T-cell (primary cell): ENCODE results near the gene MTRF1L. TPM values are rescaled to one million over a fixed set of nuclear protein-coding genes. Genes with fewer than 3 reads are reported as not detected.
"Not testable (repeated sequence)": the region's sequence is repeated elsewhere in the genome, so short reads cannot be mapped to it uniquely, and the experiment has no call there.

ENCODE experiments used
- ATAC-seq, 4 experiments: fragments of 200-7000 bp in 3 of 4; fragments of 150-1000 bp in 1 of 4; cut with Tn5 transposase; replicated peaks in 1 of 4; 1 replicate in 3 of 4; 2 replicates in 1 of 4; pipeline ENCODE4 v1.10.0; 2021; ENCODE audit warnings: moderate library complexity in 3 of 4, mild to moderate bottlenecking in 2 of 4, moderate number of reproducible peaks in 1 of 4
- CTCF ChIA-PET, 2 donors: fragments of 300-600 bp; sonication (Branson Sonifier 250); formaldehyde crosslinking; loops; one replicate each; lab custom pipeline; 2022; ENCODE audit warnings: antibody characterized with exemption in 2 of 2; lab: Charles Lee
- POLR2A ChIA-PET, 2 donors: fragments of 300-600 bp; sonication (Branson Sonifier 250); formaldehyde crosslinking; loops; one replicate each; lab custom pipeline; 2022; ENCODE audit warnings: antibody characterized with exemption in 2 of 2; lab: Charles Lee
- DNase-seq, 35 experiments: peaks; one replicate each; pipeline versions ENCODE4 v3.0.0 to v3.0.0-alpha.2; 2013 to 2023
- H3K27ac ChIP-seq: one replicate; pipeline ENCODE4 v1.5.1; 2013; ENCODE audit warnings: low read length
- H3K27me3 ChIP-seq, 2 experiments: replicated peaks in 1 of 2; 1 replicate in 1 of 2; 2 replicates in 1 of 2; pipeline versions ENCODE4 v1.6.1 to v1.7.0; 2013; ENCODE audit warnings: low read length in 1 of 2, mixed read lengths in 1 of 2; ENCODE audit not compliant: control insufficient read depth in 2 of 2, insufficient read depth in 2 of 2; ENCODE audit errors: extremely low read depth in 1 of 2
- H3K36me3 ChIP-seq, 2 donors: 1 replicate in 1 of 2; 2 replicates in 1 of 2; pipeline versions ENCODE4 v1.6.1 to v1.7.0; 2013; ENCODE audit warnings: low read length in 1 of 2; ENCODE audit not compliant: control insufficient read depth in 2 of 2, insufficient read depth in 1 of 2; ENCODE audit errors: extremely low read depth in 1 of 2
- H3K4me1 ChIP-seq, 2 experiments: 1 replicate in 1 of 2; 2 replicates in 1 of 2; pipeline versions ENCODE4 v1.6.1 to v1.7.0; 2013; ENCODE audit warnings: low read length in 2 of 2, mixed read lengths in 1 of 2; ENCODE audit not compliant: insufficient read depth in 2 of 2, control insufficient read depth in 1 of 2; ENCODE audit errors: extremely low read depth in 1 of 2
- H3K4me3 ChIP-seq, 2 donors: 1 replicate in 1 of 2; 2 replicates in 1 of 2; pipeline versions ENCODE4 v1.5.1 to v1.7.0; 2013; ENCODE audit warnings: mild to moderate bottlenecking in 2 of 2, low read length in 1 of 2, moderate library complexity in 1 of 2; ENCODE audit not compliant: control insufficient read depth in 1 of 2; ENCODE audit errors: extremely low read depth in 1 of 2
- H3K9me3 ChIP-seq: 2 replicates; pipeline ENCODE4 v1.7.0; 2013
- H3K27ac Mint-ChIP-seq, 2 donors: one replicate each; pipeline ENCODE4 v1.8.0; 2020 to 2021; ENCODE audit warnings: mild to moderate bottlenecking in 2 of 2, mixed read lengths in 2 of 2
- H3K27me3 Mint-ChIP-seq, 2 donors: one replicate each; pipeline ENCODE4 v1.8.0; 2021 to 2022; ENCODE audit warnings: mixed read lengths in 2 of 2
- H3K36me3 Mint-ChIP-seq: one replicate; pipeline ENCODE4 v1.8.0; 2021; ENCODE audit warnings: mixed read lengths
- H3K4me1 Mint-ChIP-seq, 3 donors: one replicate each; pipeline ENCODE4 v1.8.0; 2020 to 2022; ENCODE audit warnings: mixed read lengths in 3 of 3, mild to moderate bottlenecking in 1 of 3
- H3K4me3 Mint-ChIP-seq, 3 donors: one replicate each; pipeline ENCODE4 v1.8.0; 2020 to 2022; ENCODE audit warnings: mild to moderate bottlenecking in 3 of 3, mixed read lengths in 3 of 3, moderate library complexity in 3 of 3
- H3K9me3 Mint-ChIP-seq, 3 donors: one replicate each; pipeline ENCODE4 v1.8.0; 2020 to 2022; ENCODE audit warnings: mixed read lengths in 3 of 3
- WGBS: methylation state at CpG from one replicate; pipeline ENCODE4 v1.1.5; 2013; ENCODE audit warnings: missing lambda C conversion rate; ENCODE audit not compliant: insufficient coverage; 5-methylcytosine and 5-hydroxymethylcytosine counted together
- total RNA-seq, 35 experiments: library from RNA in 6 of 35; stranded (reverse) in 6 of 35; fragments of 120-200 nt in 1 of 35; gene quantifications; one replicate each; pipeline versions ENCODE4 v1.2.1 to v1.2.4 and lab custom pipeline; 2013 to 2026

Gene MTRF1L
- total RNA-seq, 5 donors from 2014 or later (not counting 1 experiment from before 2014, with no cell fraction given) = 7.0 to 12.2 (median 11.0) TPM

- Mint-ChIP-seq H3K27ac (peak overlapping the region; percentile 40 to 68), H3K4me3 (peak overlapping the region; percentile 62 to 94 (median 62)), H3K36me3 (peaks cover 18% of the 10 kb centered on the region), H3K4me1 (peaks cover 70 to 76% (median 72%) of the 10 kb centered on the region in 3 donors), H3K9me3 (no peaks in the 10 kb centered on the region), H3K27me3 (no peaks in the 10 kb centered on the region)
- Histone ChIP-seq H3K9me3 (no peaks in the 10 kb centered on the region), H3K27me3 (no peaks in the 10 kb centered on the region), H3K36me3 (peaks cover 0 to 24% of the 10 kb centered on the region in 2 donors), H3K4me3 (no peak overlapping the region), H3K4me1 (peaks cover 17 to 22% of the 10 kb centered on the region in 2 experiments), H3K27ac (no peak overlapping the region)
- no peak for ATAC-seq
- CTCF ChIA-PET = interaction anchor here in 1 of 2 donors (0.6 to 1.2 kb wide), 2 partner anchors 20 to 25 kb away, joined by 4 to 7 read pairs; no protein-coding TSS in a partner anchor
- no peak for DNase-seq
- POLR2A ChIA-PET = interaction anchor here in 1 of 2 donors (0.6 kb wide), 1 partner anchor 19 kb away, joined by 4 read pairs; no protein-coding TSS in a partner anchor
Measured at GRCh38 chr6:153000243-153000642, 2.3 kb downstream of the MTRF1L start.

- Histone ChIP-seq H3K36me3 (peaks cover 0 to 26% of the 10 kb centered on the region in 2 donors), H3K4me1 (peaks cover 17 to 22% of the 10 kb centered on the region in 2 experiments)
- H3K4me3 ChIP-seq, ATAC-seq, H3K27ac ChIP-seq, POLR2A ChIA-PET, H3K27me3 Mint-ChIP-seq, H3K9me3 ChIP-seq, H3K9me3 Mint-ChIP-seq, H3K27me3 ChIP-seq, DNase-seq: not testable (repeated sequence)
- CTCF ChIA-PET = interaction anchor here in 1 of 2 donors (1.2 kb wide), 1 partner anchor 20 kb away, joined by 4 read pairs; no protein-coding TSS in a partner anchor
- Mint-ChIP-seq H3K4me3 (peak overlapping the region in 2 of 3 donors; percentile 10), H3K4me1 (peaks cover 72 to 76% (median 74%) of the 10 kb centered on the region in 3 donors), H3K36me3 (peaks cover 18% of the 10 kb centered on the region), H3K27ac (peak overlapping the region; percentile 7 to 57)
- WGBS = no CpG with 5 or more reads among the region's 2 CpGs
Measured at GRCh38 chr6:152999538-152999937, 3.0 kb downstream of the MTRF1L start.

- Mint-ChIP-seq H3K27ac (peak overlapping the region; percentile 0 to 46), H3K4me1 (peaks cover 32 to 48% (median 39%) of the 10 kb centered on the region in 3 donors)
Measured at GRCh38 chr6:152993847-152994246, 8.7 kb downstream of the MTRF1L start.

GRCh38 chr6:152993431-152993830 is 9.1 kb downstream of the MTRF1L start:
- POLR2A ChIA-PET = no interaction called here
- no peak overlapping the region for H3K27ac ChIP-seq
- peaks cover 28 to 44% (median 38%) of the 10 kb centered on the region in 3 donors for H3K4me1 Mint-ChIP-seq

More at GRCh38 chr6:152993847-152994246, 8.7 kb downstream of the MTRF1L start:
- ChIA-PET CTCF (no interaction called here), POLR2A (no interaction called here)
- Mint-ChIP-seq H3K36me3 (peaks cover 46% of the 10 kb centered on the region), H3K9me3 (no peaks in the 10 kb centered on the region), H3K4me3 (no peak overlapping the region), H3K27me3 (no peaks in the 10 kb centered on the region)
- Histone ChIP-seq H3K36me3 (peaks cover 0 to 42% of the 10 kb centered on the region in 2 donors), H3K27ac (no peak overlapping the region), H3K4me1 (no peaks in the 10 kb centered on the region), H3K9me3 (no peaks in the 10 kb centered on the region), H3K27me3 (no peaks in the 10 kb centered on the region), H3K4me3 (no peak overlapping the region)
- DNase-seq (no peak), ATAC-seq (no peak)

GRCh38 chr6:152986978-152987377 is 15.5 kb downstream of the MTRF1L start:
- Mint-ChIP-seq H3K4me3 (no peak overlapping the region), H3K4me1 (peaks cover 26 to 35% (median 30%) of the 10 kb centered on the region in 3 donors), H3K9me3 (no peaks in the 10 kb centered on the region), H3K27ac (peak overlapping the region; percentile 4 to 50), H3K27me3 (no peaks in the 10 kb centered on the region), H3K36me3 (peaks cover 16% of the 10 kb centered on the region)
- peaks cover 12 to 30% of the 10 kb centered on the region in 2 experiments for H3K4me1 ChIP-seq
- H3K27ac ChIP-seq = no peak overlapping the region
- H3K36me3 ChIP-seq = peaks cover 0 to 6% of the 10 kb centered on the region in 2 donors
- H3K27me3 ChIP-seq = peaks cover 0 to 3% of the 10 kb centered on the region in 2 experiments
- WGBS = no CpG with 5 or more reads among the region's 2 CpGs
- CTCF ChIA-PET = no interaction called here
- H3K4me3 ChIP-seq = no peak overlapping the region
- H3K9me3 ChIP-seq = no peaks in the 10 kb centered on the region
- DNase-seq = no peak
- ATAC-seq = no peak
- POLR2A ChIA-PET = no interaction called here

More at GRCh38 chr6:152993431-152993830, 9.1 kb downstream of the MTRF1L start:
- H3K27me3 ChIP-seq = no peaks in the 10 kb centered on the region
- no peaks in the 10 kb centered on the region for H3K27me3 Mint-ChIP-seq
- H3K4me1 ChIP-seq = no peaks in the 10 kb centered on the region
- CTCF ChIA-PET = no interaction called here
- ATAC-seq = no peak
- H3K9me3 Mint-ChIP-seq = no peaks in the 10 kb centered on the region
- peaks cover 46% of the 10 kb centered on the region for H3K36me3 Mint-ChIP-seq
- DNase-seq = no peak
- peak overlapping the region; percentile 0 to 46 for H3K27ac Mint-ChIP-seq
- no peaks in the 10 kb centered on the region for H3K9me3 ChIP-seq
- H3K4me3 ChIP-seq = no peak overlapping the region
- peaks cover 0 to 42% of the 10 kb centered on the region in 2 donors for H3K36me3 ChIP-seq
- H3K4me3 Mint-ChIP-seq = no peak overlapping the region

GRCh38 chr6:152985300-152985699 is 17.2 kb downstream of the MTRF1L start:
- ChIA-PET POLR2A (interaction anchor here (0.7 to 0.8 kb wide), 2 partner anchors 18 to 36 kb away, joined by 3 read pairs; no protein-coding TSS in a partner anchor), CTCF (interaction anchor here in 1 of 2 donors (0.6 kb wide), 1 partner anchor 38 kb away, joined by 3 read pairs; no protein-coding TSS in a partner anchor)
- H3K27ac ChIP-seq = peak overlapping the region; percentile 30
- not testable (repeated sequence) for DNase-seq, H3K9me3 ChIP-seq, H3K36me3 ChIP-seq, H3K27me3 Mint-ChIP-seq, H3K4me3 ChIP-seq, H3K9me3 Mint-ChIP-seq, H3K27me3 ChIP-seq, ATAC-seq
- peaks cover 10% of the 10 kb centered on the region for H3K36me3 Mint-ChIP-seq
- peak overlapping the region; percentile 8 to 19 for H3K27ac Mint-ChIP-seq
- H3K4me1 Mint-ChIP-seq = peaks cover 38 to 49% (median 45%) of the 10 kb centered on the region in 3 donors
- H3K4me1 ChIP-seq = peaks cover 14 to 31% of the 10 kb centered on the region in 2 experiments
- H3K4me3 Mint-ChIP-seq = peak overlapping the region in 2 of 3 donors; percentile 11 to 93
- 93% methylated on average over 5 of the region's 11 CpGs for WGBS
